Ramos (cell line): ENCODE measurements around the gene GNAI1.

ENCODE experiments used
- in situ Hi-C: fragments of 300-500 bp; cut with MboI; formaldehyde crosslinking; loops from one replicate; pipeline ENCODE4 v1.14.3; 2022; ENCODE audit warnings: low sequenced_read_pairs; ENCODE audit not compliant: unreplicated experiment

Gene GNAI1

GRCh38 chr7:80243425-80243824 lies 108.8 kb downstream of the GNAI1 start:
- in situ Hi-C loops: no loop called here

GRCh38 chr7:80244206-80244916 lies 109.7 kb downstream of the GNAI1 start:
- in situ Hi-C loops: no loop called here

DNA sequence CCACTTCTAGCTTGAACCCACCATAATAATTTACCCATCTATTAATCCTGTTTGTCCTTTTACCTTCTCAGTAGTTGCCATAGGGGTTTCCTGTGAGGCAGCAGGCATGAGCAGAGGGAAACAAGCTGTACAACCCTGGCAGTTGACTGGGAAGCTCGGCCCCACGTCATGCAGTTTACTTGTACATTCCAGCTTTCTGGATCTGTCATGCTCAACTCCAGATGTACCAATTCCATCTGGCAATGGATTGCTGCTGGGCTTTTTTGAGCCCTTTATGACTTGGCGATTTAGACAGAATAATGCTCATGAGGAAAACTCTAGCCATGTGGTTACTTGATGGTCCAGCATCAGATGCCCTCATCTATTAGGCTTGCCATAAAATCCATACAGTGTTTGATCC lies 112.5 kb downstream of the GNAI1 start:
- in situ Hi-C loops: no loop called here

GRCh38 chr7:80247891-80248290 lies 113.3 kb downstream of the GNAI1 start:
- in situ Hi-C loops: no loop called here

GRCh38 chr7:80249184-80249583 lies 114.6 kb downstream of the GNAI1 start:
- in situ Hi-C loops: no loop called here

- in situ Hi-C loops: no loop called here
Observed at GRCh38 chr7:80249619-80250295, 115.1 kb downstream of the GNAI1 start.

GRCh38 chr7:80253237-80253636 lies 118.6 kb downstream of the GNAI1 start:
- in situ Hi-C loops: no loop called here

GRCh38 chr7:80253653-80254052 lies 119.0 kb downstream of the GNAI1 start:
- in situ Hi-C loops: no loop called here

DNA sequence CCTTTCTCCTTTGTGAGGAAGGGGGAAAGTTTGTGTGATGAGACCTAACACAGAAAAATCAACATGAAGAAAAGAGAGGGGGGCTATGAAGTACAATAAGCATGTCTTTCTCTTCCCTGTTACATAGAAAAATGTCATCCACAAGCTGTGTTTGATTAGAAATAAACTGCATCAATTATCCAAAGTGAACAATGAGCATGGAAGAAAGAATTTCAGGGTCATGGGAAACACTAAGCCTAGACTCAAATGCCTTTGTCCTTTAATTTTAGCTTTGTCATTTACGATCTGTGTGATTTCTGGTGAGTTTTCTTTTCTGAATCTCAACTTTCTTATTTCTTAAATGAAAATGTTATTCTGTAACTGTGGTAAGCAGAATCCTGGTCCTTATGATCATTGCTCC lies 121.0 kb downstream of the GNAI1 start:
- in situ Hi-C loops: no loop called here

DNA sequence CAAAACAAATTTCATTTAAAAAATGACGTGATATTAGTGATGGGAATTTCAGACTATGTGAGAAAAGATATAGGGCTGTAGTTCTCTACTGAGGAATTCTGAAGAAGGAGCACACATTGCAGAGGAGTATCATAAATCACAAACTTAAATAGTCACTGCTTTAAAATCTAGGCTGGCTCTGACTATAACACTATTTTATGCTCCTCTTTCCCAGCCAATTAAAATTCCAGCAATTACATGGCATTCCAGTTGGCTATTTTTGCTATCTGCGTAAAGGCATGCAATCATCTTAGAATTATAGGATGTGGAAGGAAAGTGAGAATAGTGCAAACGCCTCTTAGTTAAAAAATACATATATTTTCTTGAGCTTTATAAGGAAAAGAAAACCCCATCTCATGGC lies 123.1 kb downstream of the GNAI1 start:
- in situ Hi-C loops: no loop called here

DNA sequence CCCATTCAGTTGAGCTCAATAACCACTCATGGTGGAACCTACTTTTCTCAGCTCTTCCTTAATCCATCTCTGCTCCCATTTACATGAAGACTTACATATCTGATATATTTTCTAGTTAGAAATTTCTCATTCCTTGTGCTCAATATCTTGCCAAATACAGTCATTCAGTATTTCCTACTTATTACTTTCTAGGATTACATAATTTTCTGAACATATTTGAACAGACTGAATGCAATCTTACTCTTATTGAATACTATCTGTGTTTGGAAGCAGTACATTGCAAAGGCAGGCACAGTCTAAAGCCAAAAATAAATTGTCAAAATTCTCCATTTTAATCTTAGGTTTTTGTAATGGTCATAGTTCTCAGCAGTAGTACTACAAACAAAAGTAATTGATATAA lies 126.0 kb downstream of the GNAI1 start:
- in situ Hi-C loops: no loop called here

DNA sequence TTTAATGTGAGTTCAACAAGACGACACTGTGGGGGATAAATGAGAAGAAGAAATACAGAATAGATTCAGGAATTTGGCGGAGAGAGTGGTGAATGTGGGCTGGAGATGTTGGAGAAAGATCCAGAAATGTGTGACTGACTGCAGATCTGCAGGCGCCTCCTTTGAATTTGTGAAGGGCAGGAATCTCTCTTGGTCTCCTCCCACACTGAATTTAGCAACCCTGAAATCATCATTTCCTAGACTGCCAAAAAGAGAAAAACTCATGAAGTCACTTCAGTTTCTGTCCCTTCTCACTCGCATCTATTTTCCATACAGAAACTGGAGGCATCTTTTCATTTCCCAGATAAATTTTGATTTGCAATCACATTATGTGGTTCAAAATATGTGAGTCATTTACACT lies 128.7 kb downstream of the GNAI1 start:
- in situ Hi-C loops: no loop called here

- in situ Hi-C loops: no loop called here
Observed at GRCh38 chr7:80263821-80264220, 129.2 kb downstream of the GNAI1 start.

- in situ Hi-C loops: no loop called here
Observed at GRCh38 chr7:80264769-80265495, 130.3 kb downstream of the GNAI1 start.

DNA sequence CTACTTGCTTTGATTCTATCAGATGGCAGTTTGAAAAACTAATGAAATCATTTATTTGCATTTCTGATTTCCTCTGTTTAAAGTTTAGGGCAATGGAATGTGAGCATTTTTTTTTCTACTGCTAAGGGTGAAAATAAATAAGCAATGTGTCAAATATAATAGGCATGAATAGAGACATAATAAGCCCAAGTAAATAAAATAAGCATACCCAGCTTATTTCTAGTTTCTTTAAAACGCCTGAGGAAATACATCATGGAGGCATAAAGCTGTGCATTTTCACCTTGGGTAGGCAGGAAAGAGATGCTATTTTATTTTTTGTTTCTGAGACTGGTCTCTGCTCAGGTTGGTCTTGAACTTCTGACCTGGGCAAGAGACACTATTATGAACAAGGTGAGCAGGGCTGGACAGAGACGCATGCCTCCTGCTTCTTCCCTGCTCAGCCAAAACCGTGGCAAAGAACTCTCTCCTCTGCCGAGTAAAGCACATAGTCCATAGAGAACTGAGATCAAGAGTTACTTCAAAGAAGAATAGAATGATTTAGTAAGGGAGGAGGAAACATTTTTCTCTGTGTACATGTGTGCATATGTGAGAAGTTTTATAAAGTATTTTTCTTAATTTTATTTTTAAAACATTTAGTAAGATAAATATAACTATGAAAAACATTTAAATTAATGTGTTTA lies 138.1 kb downstream of the GNAI1 start:
- in situ Hi-C loops: no loop called here

DNA sequence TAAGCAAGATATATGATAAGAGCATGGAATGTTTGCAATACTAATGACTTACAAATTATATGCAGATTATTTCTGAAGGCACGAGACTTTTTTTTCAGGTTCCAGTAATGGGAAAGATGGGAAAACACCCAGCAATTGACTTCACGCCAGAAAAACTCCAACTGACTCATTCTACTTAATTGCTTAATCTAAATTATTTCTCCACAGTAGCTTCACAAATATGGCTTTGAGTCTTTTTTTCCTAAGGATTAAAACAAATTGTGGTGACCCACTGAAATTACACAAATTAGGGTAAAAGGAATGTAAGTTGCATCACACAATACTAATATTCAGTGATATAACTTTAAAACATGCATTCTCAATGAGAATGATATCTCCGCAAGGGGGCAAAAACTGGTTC lies 138.7 kb downstream of the GNAI1 start:
- in situ Hi-C loops: no loop called here

DNA sequence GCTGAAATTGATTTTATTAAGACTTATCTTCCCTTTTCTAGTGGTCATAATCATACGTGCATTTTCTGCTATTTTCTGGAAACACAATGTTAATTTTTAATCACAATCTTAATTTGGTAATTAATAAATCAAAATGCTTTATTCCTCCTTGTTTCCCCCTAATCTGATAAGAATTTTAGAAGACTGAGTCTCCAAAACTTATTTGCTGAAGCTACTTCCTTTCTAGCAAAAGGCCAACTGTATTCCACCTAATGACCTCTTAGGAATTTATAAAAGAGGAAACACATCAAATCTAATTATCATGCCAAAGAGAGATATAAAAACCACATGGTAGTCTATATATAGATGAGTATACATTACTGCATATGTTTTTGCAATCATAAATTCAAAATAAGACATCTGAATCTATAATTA lies 140.6 kb downstream of the GNAI1 start:
- in situ Hi-C loops: no loop called here
